DMS53 treated with DMSO at 0.1 percent for 48 hours (cell line): ENCODE results near the gene VIL1.

Source experiments
- DNase-seq: peaks from one replicate; lab custom pipeline; 2025; ENCODE audit not compliant: unreplicated experiment; lab: John Stamatoyannopoulos, UW

Gene VIL1

GRCh38 chr2:218435003-218435982 is 16.4 kb downstream of the VIL1 start:
- DNase-seq: no peak

GRCh38 chr2:218436992-218437391 is 18.1 kb downstream of the VIL1 start:
- no peak for DNase-seq

- no peak for DNase-seq
Measured at GRCh38 chr2:218437969-218438368, 19.0 kb downstream of the VIL1 start.

- DNase-seq: no peak
Measured at GRCh38 chr2:218438596-218438995, 19.7 kb downstream of the VIL1 start.

GRCh38 chr2:218444692-218445357 is 25.9 kb downstream of the VIL1 start:
- no peak for DNase-seq

GRCh38 chr2:218445602-218446001 is 26.7 kb downstream of the VIL1 start:
- DNase-seq: no peak

- DNase-seq: no peak
Measured at GRCh38 chr2:218446547-218446946, 27.6 kb downstream of the VIL1 start.

GRCh38 chr2:218447072-218447471 is 28.1 kb downstream of the VIL1 start:
- DNase-seq: no peak

GRCh38 chr2:218448934-218449333 is 30.0 kb downstream of the VIL1 start:
- peak; percentile 87 for DNase-seq

GRCh38 chr2:218452079-218452478 is 33.2 kb downstream of the VIL1 start:
- DNase-seq: no peak

GRCh38 chr2:218456849-218457248 is 37.9 kb downstream of the VIL1 start:
- no peak for DNase-seq

GRCh38 chr2:218458598-218458997 is 39.7 kb downstream of the VIL1 start:
- no peak for DNase-seq

GRCh38 chr2:218465987-218466633 is 47.2 kb downstream of the VIL1 start:
- peak; percentile 14 for DNase-seq

GRCh38 chr2:218470448-218470847 is 51.5 kb downstream of the VIL1 start:
- DNase-seq: no peak

- DNase-seq: no peak
Measured at GRCh38 chr2:218471036-218471435, 52.1 kb downstream of the VIL1 start.

GRCh38 chr2:218471982-218472381 is 53.1 kb downstream of the VIL1 start:
- no peak for DNase-seq

GRCh38 chr2:218472988-218473387 is 54.1 kb downstream of the VIL1 start:
- DNase-seq: no peak

GRCh38 chr2:218474527-218474926 is 55.6 kb downstream of the VIL1 start:
- no peak for DNase-seq

- DNase-seq: no peak
Measured at GRCh38 chr2:218476676-218477075, 57.8 kb downstream of the VIL1 start.

- no peak for DNase-seq
Measured at GRCh38 chr2:218477247-218477646, 58.3 kb downstream of the VIL1 start.

- no peak for DNase-seq
Measured at GRCh38 chr2:218478544-218478943, 59.6 kb downstream of the VIL1 start.

GRCh38 chr2:218479595-218479994 is 60.7 kb downstream of the VIL1 start:
- DNase-seq: no peak
